ENCODE data around the gene NRF1.
"Not testable (repeated sequence)": the region's sequence is repeated elsewhere in the genome, so short reads cannot be mapped to it uniquely, and the experiment has no call there.

NRF1 gene

DNA sequence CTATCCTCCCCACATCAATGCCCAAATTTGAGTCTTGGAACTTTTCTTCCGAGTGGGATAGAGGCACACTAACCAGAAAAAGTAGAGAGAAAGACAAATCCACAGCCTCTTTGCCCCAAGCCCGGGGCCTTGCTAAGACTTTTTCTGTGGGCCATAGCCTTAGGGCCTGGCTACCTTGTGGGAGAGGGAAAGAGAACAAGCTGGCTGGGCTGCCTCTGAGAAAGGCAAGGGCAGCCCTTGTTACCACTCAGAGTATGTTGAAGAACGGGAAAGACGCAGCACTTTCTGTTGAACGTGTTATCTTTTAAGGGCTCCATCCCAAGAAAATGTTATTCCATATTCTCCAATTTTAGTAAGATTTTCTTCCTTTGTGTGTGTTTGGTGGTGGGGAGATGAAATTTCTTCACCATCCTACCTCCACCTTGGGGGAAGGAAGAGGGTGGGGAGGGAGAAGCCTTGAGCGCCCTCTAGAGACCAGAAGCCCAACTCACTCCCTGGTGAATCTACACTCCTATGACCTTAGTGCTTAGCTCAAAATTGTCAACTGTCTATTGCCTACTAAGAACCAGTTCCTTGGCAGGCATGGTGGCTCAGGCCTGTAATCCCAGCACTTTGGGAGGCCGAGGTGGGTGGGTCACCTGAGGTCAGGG lies 3.9 kb upstream of the NRF1 start:
- peak; percentile 45 for DNase-seq

DNA sequence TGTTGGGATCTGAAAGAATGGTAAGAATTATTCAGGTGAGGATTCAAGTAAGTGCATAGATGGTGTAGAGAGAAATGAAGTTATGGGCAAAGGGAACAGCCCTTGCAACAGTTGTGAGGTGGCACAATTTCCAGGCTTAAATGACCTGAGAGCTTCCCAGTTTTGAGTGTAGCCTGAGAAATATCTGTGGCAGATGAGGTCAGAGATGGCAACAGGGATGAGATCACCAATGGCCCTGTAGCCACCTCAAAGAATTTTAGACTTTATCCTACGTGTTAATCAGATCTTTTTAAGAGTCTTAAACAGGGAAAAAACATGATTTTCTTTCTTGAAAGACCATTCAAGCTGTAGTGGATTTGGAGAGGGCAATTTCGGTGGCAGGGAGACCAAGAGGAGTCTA lies 1.9 kb upstream of the NRF1 start:
- DNase-seq = no peak

DNA sequence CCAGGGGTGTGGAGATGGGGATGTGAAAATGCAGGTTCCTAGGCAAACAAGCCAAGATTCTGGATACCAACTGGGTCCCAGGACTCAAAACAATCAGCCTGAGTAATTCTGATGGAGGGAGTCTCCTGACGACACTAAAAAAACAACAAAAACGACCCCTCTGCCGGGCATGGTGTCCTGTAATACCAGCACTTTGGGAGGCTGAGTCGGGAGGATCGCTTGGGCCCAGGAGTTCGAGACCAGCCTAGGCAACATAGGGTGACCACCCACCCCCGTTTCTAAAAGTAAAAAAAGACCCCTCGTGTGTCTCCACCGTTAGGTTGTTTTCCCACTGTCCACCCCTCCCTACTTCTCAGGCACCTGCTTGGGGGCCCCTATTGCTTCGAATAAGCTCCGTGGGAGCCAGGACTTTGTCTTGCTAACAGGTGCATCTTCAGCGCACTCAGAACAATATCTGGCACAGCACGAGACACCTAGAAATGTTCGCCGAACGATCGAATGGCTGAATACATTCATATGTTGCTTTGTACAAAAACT lies 743 bp upstream of the NRF1 start:
- DNase-seq = peak; percentile 9

- DNase-seq = peak; percentile 42
Observed at GRCh38 chr7:129612112-129613015, 844 bp downstream of the NRF1 start.

GRCh38 chr7:129613016-129613337 lies 1.5 kb downstream of the NRF1 start:
- DNase-seq = no peak

GRCh38 chr7:129615018-129615417 lies 3.5 kb downstream of the NRF1 start:
- DNase-seq = peak; percentile 35

DNA sequence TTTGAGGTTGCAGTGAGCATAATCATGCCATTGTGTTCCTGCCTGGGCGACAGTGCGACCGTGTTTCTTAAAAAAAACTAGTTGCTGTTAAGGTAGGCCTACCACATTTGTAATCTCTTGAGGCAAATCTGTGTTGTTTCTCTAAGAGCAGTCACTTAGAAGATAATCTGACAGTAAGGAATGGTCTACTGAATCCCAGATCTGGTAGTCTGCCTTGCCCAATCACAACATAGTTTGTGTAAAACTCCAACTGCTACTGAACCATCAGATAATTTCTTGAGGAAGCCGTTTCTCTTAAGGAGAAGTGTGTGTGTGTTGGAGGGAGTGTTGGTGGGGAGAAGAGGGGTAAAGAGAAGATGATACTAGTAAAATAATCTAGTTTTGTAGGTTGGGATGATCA lies 5.0 kb downstream of the NRF1 start:
- DNase-seq = no peak

GRCh38 chr7:129617178-129617577 lies 5.7 kb downstream of the NRF1 start:
- DNase-seq = no peak

DNA sequence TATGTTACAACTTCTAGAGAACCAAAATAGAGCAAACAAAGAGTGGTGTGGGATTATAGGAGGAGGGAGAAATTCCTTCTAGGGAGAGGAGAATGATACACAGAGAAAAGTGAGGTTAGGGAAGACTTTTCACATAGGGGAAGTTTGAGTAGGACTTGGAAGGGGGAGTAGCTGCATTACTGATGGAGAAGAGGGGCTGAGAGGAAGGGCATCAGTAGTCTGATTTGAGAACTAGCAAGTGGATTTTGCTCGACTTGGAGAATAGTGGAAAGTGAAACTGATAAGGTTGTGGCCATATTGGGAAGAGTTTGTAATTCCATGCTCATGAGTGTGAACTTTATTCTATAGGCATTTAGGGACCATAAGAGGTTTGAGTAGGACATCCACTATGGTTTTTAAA lies 6.1 kb downstream of the NRF1 start:
- no peak for DNase-seq

GRCh38 chr7:129626896-129627295 lies 15.4 kb downstream of the NRF1 start:
- DNase-seq = no peak

GRCh38 chr7:129630341-129630740 lies 18.8 kb downstream of the NRF1 start:
- DNase-seq = no peak

GRCh38 chr7:129634361-129635034 lies 23.0 kb downstream of the NRF1 start:
- DNase-seq = no peak

GRCh38 chr7:129635300-129636029 lies 23.9 kb downstream of the NRF1 start:
- peak; percentile 76 for DNase-seq

GRCh38 chr7:129636030-129636550 lies 24.6 kb downstream of the NRF1 start:
- DNase-seq = not testable (repeated sequence)

GRCh38 chr7:129636641-129637040 lies 25.1 kb downstream of the NRF1 start:
- no peak for DNase-seq

- no peak for DNase-seq
Observed at GRCh38 chr7:129640400-129640799, 28.9 kb downstream of the NRF1 start.

DNA sequence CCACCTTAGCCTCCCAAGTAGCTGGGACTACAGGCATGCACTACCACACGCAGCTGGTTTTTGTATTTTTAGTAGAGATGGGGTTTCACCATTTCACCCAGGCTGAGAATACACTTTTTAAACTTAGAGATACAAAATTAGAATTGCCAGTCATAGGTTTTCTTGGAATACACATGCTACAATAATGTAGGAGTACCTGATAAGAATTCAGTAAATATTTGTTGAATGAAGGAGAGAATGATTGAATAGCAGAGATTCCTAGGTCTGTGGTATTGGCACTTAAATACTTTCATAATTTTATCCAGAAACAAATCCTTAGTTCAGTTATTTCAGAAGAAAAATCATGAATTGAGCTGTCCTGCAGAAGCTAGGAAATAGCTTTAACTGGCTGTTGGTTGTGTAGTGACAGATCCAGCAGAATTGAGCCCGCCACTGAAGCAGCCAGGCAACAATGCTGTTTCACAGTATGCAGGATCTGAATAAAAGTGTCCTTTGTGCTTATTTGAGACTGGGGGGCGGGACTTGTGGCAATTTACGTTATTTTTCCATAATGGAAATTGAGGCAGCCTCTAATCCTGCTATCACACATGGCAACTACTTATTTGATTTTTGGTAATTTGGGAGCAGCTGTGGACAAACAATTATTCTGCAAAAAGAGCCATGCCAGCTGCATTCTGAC lies 31.5 kb downstream of the NRF1 start:
- no peak for DNase-seq

GRCh38 chr7:129643550-129644170 lies 32.1 kb downstream of the NRF1 start:
- DNase-seq = no peak

DNA sequence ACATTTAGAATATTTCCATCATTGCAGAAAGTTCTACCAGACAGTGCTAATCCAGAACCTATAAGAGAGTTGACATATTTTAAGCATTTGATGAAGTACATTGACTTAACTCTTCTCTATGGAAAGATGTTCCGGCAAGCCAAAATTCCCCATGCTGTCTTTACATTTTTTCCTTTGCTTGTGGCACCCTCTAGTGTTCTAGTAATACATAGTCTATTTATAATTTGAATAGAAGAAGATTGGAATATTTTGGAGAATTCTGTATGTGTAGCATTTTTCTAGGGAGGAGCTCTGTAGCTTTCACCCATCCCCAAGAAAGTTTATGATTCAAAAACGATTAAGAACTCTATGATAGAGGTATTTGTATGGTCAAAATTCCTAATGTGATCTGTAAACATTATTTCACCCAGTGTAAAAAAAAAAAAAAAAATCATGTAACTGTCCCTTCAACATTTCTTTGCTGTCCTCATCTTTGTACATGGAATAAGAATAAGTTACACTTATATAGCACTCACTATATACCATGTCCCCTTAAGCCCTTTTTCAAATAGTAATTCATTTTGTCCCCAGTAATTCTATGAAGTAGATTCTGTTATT lies 33.2 kb downstream of the NRF1 start:
- no peak for DNase-seq

DNA sequence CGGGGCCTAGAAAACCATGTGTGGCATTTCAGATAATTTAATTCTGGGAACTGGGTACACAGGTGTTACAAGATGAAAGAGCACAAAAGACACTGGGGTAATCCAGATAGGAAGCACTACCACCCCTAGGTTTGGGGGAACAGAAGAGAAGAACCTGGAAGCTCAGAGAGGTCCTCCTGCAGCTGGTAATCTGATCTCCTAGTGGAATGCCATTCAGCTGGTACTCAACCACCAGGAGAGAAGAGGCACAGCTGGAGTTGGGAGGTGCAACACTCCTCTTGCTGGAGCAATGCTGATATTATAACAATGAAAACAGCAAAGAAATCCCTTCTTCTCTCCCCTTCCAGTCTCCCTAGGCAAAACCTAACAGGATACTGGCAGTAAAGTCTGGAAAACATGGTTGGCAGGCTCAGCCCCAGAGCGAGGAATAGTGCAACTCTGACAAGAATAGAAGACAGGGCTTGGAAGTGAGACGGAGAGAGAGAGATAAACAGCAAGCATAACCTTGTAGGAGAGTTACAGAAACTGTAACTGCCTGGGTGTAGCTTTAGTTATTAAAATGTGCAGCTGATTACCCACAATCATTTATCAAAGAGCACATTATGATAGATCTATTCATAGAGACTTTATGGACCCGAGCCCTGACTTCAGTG lies 35.0 kb downstream of the NRF1 start:
- no peak for DNase-seq
